Measurements from ENCODE around the gene CTPS1. TPM values are rescaled to one million over a fixed set of nuclear protein-coding genes. Genes with fewer than 3 reads are reported as not detected.

Gene CTPS1
- total and polyA plus RNA-seq, 9 donors = 12.3 to 24.8 (median 21.0) TPM

DNA sequence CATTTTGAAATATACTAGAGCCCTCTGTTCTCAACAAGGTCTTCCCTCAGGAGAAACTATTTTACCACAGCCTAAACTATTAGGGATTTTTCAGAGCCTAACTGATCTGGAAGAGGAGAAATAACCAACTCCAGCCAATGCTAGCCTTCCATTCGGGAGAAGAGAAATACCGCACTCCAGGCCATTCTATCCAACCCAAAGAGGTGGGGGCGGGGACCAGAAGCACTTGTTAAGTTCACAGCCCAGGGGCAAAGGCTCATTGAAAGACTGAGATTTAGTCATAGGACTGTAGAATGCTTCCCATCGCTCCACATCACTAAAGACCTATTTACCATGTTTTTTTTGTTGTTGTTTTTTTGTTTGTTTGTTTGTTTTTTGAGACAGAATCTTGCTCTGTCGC lies 77.4 kb downstream of the CTPS1 start:
- H3K27me3 ChIP-seq (ENCODE audit: control insufficient read depth, insufficient read depth, low read length) = no peaks in the 10 kb centered on the region
- H3K27ac ChIP-seq (ENCODE audit: low read length) = no peak overlapping the region
- H3K4me3 ChIP-seq (ENCODE audit: low read length) = no peak overlapping the region
- no peaks in the 10 kb centered on the region for H3K4me1 ChIP-seq (ENCODE audit: control insufficient read depth, insufficient read depth, low read length)
- H3K9me3 ChIP-seq (replicated peaks; ENCODE audit: control insufficient read depth, low read depth, low read length) = peaks cover 2% of the 10 kb centered on the region
- no peak for DNase-seq
- H3K36me3 ChIP-seq (ENCODE audit: control insufficient read depth, insufficient read depth, low read length) = peaks cover 25% of the 10 kb centered on the region
- no CpG with 5 or more reads among the region's 5 CpGs for WGBS (ENCODE audit: insufficient coverage)

Other genes starting within 250 kb of the CTPS1 start
- gene KCNQ4, start 195.9 kb upstream of the CTPS1 start, total RNA-seq = 6.3 TPM
- gene KCNQ4, start 195.9 kb upstream of the CTPS1 start, polyA plus RNA-seq (ENCODE audit: insufficient read depth in 1 of 8, insufficient read length in 8 of 8, low replicate concordance in 1 of 8) = 10 to 100 TPM in 6 of 8 donors, 1 to 10 TPM in 2; 6.3 to 33.1 (median 23.1) TPM
- gene CITED4, start 117.3 kb upstream of the CTPS1 start, total RNA-seq = 1.5 TPM
- gene CITED4, start 117.3 kb upstream of the CTPS1 start, polyA plus RNA-seq (ENCODE audit: insufficient read depth in 1 of 8, insufficient read length in 8 of 8, low replicate concordance in 1 of 8) = 1 to 10 TPM in 5 of 8 donors, under 1 TPM in 3; 0.95 to 3.2 (median 1.4) TPM
- 0.58 TPM for gene SLFNL1, start 42.0 kb downstream of the CTPS1 start, total RNA-seq
- under 1 TPM; 0.28 to 0.90 (median 0.50) TPM for gene SLFNL1, start 42.0 kb downstream of the CTPS1 start, polyA plus RNA-seq (ENCODE audit: insufficient read depth in 1 of 8, insufficient read length in 8 of 8, low replicate concordance in 1 of 8)

Data from muscle of leg (tissue), 11 donors.